GM20000 (cell line): ENCODE measurements around the gene LRRC2.
A peak's percentile ranks its signal among the peaks of the same experiment; 100 is the strongest.

ENCODE experiments used
- DNase-seq: peaks from one replicate; pipeline ENCODE4 v3.0.0; 2012; ENCODE audit warnings: low spot score
- TF ChIP-seq, protein P1 (sequence below): IDR thresholded peaks from 2 replicates; pipeline ENCODE4 v1.5.1; 2012; ENCODE audit warnings: mild to moderate bottlenecking, control low read depth; ENCODE audit errors: extremely low read depth, missing control alignments

Gene LRRC2

DNA sequence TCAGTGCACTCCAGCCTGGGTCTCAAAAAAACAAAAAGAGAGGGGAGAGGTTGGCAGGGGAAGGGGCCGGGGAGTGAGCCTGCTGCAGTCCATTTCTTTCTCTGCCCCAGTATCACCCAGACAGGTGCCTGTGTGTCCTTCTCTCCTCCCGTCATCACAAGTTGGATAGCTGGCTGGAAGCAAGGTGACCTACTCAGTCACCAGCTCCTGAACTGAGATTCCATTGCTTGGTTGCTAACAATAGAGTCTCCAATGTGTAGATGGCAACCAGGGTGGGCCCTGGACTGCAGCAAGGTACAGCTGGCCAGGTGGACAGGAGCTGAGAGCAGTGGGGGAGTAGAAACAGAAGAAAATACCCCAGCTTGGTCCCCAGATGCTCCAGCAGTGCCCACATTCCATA is 4.6 kb downstream of the LRRC2 start:
- TF ChIP-seq, protein P1, sequence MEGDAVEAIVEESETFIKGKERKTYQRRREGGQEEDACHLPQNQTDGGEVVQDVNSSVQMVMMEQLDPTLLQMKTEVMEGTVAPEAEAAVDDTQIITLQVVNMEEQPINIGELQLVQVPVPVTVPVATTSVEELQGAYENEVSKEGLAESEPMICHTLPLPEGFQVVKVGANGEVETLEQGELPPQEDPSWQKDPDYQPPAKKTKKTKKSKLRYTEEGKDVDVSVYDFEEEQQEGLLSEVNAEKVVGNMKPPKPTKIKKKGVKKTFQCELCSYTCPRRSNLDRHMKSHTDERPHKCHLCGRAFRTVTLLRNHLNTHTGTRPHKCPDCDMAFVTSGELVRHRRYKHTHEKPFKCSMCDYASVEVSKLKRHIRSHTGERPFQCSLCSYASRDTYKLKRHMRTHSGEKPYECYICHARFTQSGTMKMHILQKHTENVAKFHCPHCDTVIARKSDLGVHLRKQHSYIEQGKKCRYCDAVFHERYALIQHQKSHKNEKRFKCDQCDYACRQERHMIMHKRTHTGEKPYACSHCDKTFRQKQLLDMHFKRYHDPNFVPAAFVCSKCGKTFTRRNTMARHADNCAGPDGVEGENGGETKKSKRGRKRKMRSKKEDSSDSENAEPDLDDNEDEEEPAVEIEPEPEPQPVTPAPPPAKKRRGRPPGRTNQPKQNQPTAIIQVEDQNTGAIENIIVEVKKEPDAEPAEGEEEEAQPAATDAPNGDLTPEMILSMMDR = no peak
- no peak for DNase-seq

DNA sequence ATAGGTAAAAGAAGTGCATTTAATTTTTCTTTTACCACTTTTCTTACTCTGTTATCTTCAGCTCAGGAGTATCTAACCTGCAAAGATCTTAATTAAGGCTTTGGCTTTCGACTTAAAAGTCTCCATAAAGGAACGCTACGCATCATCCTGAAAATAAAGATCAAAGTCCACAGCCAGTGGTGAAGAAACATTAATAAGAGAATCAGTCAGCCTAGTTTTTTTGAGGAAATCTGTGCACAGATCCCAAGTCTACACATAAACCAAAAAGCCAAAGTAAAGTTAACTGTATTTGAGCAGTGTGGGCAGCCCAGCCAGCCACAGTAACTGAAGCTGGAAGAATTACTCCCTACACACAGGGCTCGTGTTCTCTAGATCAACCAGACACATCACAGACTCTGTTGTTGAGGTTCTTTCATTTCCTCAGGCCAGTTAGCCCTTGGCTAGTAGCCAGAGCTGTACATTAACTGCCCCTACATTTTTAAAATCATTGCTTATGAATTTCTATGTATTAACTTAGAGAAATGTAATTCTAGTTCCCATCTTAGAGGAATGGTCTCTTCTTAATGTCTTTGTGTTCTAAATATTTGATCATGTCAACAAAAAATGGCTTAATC is 6.9 kb downstream of the LRRC2 start:
- TF ChIP-seq, protein P1 = no peak
- no peak for DNase-seq

DNA sequence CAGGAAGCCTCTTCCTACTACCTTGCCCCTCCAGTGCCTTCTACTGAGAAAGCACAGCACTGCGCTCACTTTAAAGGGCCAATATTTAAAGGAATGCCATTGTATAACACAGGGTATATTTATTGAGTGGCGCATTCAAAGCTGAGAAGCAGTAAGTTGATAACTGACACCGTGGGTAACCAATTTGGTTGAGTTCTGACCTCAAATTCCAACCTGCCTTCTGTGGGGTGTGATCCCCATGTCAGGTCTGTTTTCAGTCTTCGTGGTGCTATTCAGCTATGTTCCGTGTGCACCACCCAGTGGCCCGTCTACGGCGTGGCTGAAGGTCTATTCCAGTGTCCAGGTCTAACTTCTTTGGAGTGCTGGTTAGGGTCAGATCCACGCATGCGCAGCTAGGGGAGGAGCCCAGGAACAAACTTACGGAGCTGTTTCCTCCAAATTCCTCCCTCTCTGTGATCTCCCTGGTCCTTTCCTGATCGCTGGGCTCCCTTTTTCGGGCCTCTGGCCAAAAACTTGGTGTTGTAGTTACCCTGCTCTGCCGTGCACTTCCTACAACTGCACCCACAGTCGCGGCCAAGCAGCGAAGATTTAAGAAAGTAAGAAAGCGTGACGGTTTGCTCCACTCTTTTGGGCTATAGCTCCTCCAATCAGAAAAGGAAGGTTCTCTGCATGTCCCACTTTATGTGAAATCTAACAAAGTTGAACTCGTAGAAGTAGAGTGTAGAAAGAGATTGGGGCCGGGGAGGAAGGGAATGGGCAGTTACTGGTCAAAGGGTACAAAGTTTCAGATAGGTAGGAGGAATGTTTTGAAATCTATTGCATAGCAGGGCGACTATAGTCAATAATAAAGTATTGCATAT is 7.7 kb downstream of the LRRC2 start:
- TF ChIP-seq, protein P1 = peak; percentile 76
- peak; percentile 86 for DNase-seq

DNA sequence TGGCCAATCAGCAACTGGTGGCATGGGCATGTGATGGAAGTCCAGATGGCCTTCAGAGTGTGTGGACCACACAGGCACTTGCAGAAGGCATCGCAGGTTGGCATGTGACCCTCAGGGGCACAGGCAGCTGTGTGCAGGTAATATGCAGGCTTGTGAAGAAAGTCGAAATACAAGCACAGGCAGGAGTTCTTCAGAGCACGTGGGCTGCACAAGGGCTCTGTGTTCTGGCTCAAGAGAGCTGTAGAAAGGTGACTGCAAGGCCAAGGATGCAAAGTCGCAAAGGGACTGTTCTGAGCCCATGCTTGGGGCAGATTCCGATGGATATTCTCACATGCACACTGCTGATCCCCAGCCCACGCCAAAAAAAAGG is 8.3 kb downstream of the LRRC2 start:
- TF ChIP-seq, protein P1 = no peak
- no peak for DNase-seq

- no peak for DNase-seq
- TF ChIP-seq, protein P1 = no peak
These were observed 12.9 kb downstream of the LRRC2 start for GRCh38 chr3:46553154-46553553.

- DNase-seq = no peak
- TF ChIP-seq, protein P1 = no peak
These were observed 13.6 kb downstream of the LRRC2 start for GRCh38 chr3:46552538-46552937.

GRCh38 chr3:46551615-46552014 is 14.5 kb downstream of the LRRC2 start:
- no peak for DNase-seq
- TF ChIP-seq, protein P1 = no peak
